BJ (cell line): ENCODE results near the gene ATG13. TPM values are rescaled to one million over a fixed set of nuclear protein-coding genes. Genes with fewer than 3 reads are reported as not detected.
A peak's percentile ranks its signal among the peaks of the same experiment; 100 is the strongest.
"Not testable (repeated sequence)": the region's sequence is repeated elsewhere in the genome, so short reads cannot be mapped to it uniquely, and the experiment has no call there.

Source experiments
- CTCF ChIA-PET: fragments of 350-600 bp; formaldehyde crosslinking; extraction: SDS; loops from one replicate; lab custom pipeline; 2021; ENCODE audit warnings: antibody characterized with exemption, inconsistent platforms; lab: Yijun Ruan, JAX
- POLR2A ChIA-PET: fragments of 300-600 bp; sonication (Branson Sonifier 250); formaldehyde crosslinking; extraction: SDS; loops from one replicate; lab custom pipeline; 2021; ENCODE audit warnings: antibody characterized with exemption; lab: Charles Lee
- DNase-seq: peaks from one replicate; pipeline ENCODE4 v3.0.0-alpha.2; 2011; ENCODE audit warnings: low read depth
- H3K27me3 ChIP-seq: 2 replicates; pipeline ENCODE4 v1.6.0; 2011; ENCODE audit warnings: low read length; ENCODE audit not compliant: control insufficient read depth, insufficient read depth
- H3K36me3 ChIP-seq: 2 replicates; pipeline ENCODE4 v1.5.1; 2011; ENCODE audit warnings: low read length; ENCODE audit not compliant: control insufficient read depth, insufficient read depth
- H3K4me3 ChIP-seq: 2 replicates; pipeline ENCODE4 v1.5.1; 2011; ENCODE audit warnings: low read depth, mild to moderate bottlenecking, control low read depth, low read length
- polyA plus RNA-seq: library from polyadenylated mRNA; depleted of rRNA; stranded (reverse); fragments of >200 nt; gene quantifications from 2 replicates; pipeline ENCODE4 v1.2.3, GENCODE V29; 2011
- TF ChIP-seq, protein P1 (sequence below): IDR thresholded peaks from 2 replicates; pipeline ENCODE4 v1.5.1; 2011; ENCODE audit warnings: low read depth, mild to moderate bottlenecking, control low read depth, inconsistent platforms, low read length, moderate library complexity; ENCODE audit not compliant: insufficient read depth

The ATG13 gene
- polyA plus RNA-seq, 1 experiment = 111 TPM

DNA sequence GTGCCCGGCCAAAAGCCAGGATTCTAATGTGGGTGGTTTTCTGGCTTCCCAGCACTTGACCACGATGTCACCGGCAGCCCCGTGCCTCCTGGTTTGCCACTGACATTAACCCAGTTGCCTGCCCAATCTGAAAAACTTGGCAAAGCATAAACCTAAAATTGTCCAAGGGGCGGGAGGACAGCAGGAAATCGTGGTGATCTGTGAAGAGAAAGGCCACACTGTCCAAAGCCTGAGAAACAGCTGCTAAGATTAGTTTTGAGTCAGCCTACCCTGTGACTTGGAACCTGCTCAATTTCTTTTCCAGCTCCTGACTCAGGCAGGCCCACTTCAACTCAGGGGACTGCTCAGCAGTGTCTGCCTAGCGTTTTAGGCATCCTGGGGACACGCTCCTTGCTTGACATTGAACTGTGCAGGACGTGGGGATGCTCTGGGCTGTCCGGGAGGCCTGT is 93.5 kb downstream of the ATG13 start:
- Histone ChIP-seq H3K36me3 (peaks cover 3% of the 10 kb centered on the region), H3K27me3 (no peaks in the 10 kb centered on the region), H3K4me3 (no peak overlapping the region)
- ChIA-PET CTCF (interaction anchor here (0.6 to 1.2 kb wide), 3 partner anchors 10 to 328 kb away, joined by 3 read pairs; partner anchors contain the start of genes ARHGAP1 and ZNF408), POLR2A (interaction anchor here (0.6 to 0.8 kb wide), 2 partner anchors 10 to 477 kb away, joined by 3 to 4 read pairs; partner anchors contain the start of genes ARHGAP1 and ZNF408)
- TF ChIP-seq, protein P1, sequence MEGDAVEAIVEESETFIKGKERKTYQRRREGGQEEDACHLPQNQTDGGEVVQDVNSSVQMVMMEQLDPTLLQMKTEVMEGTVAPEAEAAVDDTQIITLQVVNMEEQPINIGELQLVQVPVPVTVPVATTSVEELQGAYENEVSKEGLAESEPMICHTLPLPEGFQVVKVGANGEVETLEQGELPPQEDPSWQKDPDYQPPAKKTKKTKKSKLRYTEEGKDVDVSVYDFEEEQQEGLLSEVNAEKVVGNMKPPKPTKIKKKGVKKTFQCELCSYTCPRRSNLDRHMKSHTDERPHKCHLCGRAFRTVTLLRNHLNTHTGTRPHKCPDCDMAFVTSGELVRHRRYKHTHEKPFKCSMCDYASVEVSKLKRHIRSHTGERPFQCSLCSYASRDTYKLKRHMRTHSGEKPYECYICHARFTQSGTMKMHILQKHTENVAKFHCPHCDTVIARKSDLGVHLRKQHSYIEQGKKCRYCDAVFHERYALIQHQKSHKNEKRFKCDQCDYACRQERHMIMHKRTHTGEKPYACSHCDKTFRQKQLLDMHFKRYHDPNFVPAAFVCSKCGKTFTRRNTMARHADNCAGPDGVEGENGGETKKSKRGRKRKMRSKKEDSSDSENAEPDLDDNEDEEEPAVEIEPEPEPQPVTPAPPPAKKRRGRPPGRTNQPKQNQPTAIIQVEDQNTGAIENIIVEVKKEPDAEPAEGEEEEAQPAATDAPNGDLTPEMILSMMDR = no peak
- peak; percentile 88 for DNase-seq

DNA sequence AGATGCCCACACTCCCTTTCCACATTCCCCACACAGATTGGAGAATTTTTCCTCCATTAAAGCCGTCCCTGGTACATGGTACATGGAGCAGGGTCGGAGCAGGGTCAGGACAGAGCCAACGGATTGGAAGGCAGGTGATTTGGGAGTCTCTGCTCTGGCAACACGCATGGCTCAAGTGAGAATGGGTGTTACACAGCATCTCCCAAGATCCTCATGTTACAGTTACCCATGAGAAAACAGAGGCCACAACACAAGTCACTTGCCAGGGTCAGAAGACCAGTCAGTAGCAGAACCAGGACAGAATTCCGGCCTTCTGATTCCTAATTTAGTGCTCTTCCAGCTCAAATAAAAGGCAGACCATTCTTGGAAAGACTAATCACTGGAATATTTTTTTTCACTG is 94.0 kb downstream of the ATG13 start:
- H3K27me3 ChIP-seq = no peaks in the 10 kb centered on the region
- CTCF ChIA-PET = interaction anchor here (0.6 to 1.2 kb wide), 3 partner anchors 11 to 328 kb away, joined by 3 read pairs; partner anchors contain the start of genes ARHGAP1 and ZNF408
- no peak overlapping the region for H3K4me3 ChIP-seq
- POLR2A ChIA-PET = interaction anchor here (0.6 to 0.8 kb wide), 2 partner anchors 11 to 477 kb away, joined by 3 to 4 read pairs; partner anchors contain the start of genes ARHGAP1 and ZNF408
- DNase-seq = no peak
- H3K36me3 ChIP-seq = peaks cover 3% of the 10 kb centered on the region; the same call in 1 of the 2 replicates
- TF ChIP-seq, protein P1 = no peak

DNA sequence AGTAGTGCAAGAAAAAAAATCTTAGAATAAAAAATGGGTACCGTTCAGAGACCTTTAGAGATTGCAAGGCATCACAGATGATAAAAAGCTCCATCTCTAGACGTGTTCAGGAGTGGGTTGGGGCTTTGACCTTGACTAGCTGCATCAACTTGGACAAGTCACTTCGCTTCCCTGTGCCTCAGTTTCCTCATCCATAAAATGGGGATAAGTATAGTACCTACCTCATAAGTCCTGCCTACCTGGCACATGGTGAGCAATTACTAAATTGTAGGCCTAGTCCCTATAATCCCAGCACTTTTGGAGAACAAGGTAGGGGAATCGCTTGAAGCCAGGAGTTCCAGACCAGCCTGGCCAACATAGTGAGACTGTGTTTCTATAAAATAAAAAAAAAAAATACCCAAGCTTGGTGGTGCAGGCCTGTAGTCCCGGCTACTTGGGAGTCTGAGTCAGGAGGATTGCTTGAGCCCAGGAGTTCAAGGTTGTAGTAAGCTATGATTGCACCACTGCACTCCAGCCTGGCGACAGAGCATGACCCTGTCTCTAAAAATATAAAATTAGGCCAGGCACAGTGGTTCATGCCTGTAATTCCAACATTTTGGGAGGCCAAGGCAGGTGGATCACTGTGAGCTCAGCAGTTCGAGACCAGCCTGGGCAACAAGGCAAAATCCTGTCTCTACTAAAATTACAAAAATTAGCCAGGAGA is 95.7 kb downstream of the ATG13 start:
- peaks cover 1% of the 10 kb centered on the region; the same call in 1 of the 2 replicates for H3K36me3 ChIP-seq
- CTCF ChIA-PET = interaction anchor here (0.7 kb wide), 1 partner anchor 26 kb away, joined by 3 read pairs; no protein-coding TSS in a partner anchor
- TF ChIP-seq, protein P1 = no peak
- no peak for DNase-seq
- no peaks in the 10 kb centered on the region for H3K27me3 ChIP-seq
- POLR2A ChIA-PET = no interaction called here
- H3K4me3 ChIP-seq = no peak overlapping the region

DNA sequence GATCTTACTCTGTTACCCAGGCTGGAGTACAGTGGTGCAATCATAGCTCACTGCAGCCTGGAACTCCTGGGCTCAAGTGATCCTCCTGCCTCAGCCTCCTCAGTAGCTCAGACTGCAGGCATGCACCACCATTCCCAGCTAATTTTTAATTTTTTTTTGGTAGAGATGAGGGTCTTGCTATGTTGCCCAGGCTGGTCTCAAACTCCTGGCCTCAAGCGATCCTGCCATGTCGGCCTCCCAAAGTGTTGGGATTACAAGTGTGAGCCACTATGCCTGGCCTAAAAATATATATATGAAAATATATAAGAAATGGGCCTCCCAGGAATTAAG is 100.4 kb downstream of the ATG13 start:
- POLR2A ChIA-PET, DNase-seq, H3K27me3 ChIP-seq, H3K4me3 ChIP-seq, H3K36me3 ChIP-seq, CTCF ChIA-PET: not testable (repeated sequence)

DNA sequence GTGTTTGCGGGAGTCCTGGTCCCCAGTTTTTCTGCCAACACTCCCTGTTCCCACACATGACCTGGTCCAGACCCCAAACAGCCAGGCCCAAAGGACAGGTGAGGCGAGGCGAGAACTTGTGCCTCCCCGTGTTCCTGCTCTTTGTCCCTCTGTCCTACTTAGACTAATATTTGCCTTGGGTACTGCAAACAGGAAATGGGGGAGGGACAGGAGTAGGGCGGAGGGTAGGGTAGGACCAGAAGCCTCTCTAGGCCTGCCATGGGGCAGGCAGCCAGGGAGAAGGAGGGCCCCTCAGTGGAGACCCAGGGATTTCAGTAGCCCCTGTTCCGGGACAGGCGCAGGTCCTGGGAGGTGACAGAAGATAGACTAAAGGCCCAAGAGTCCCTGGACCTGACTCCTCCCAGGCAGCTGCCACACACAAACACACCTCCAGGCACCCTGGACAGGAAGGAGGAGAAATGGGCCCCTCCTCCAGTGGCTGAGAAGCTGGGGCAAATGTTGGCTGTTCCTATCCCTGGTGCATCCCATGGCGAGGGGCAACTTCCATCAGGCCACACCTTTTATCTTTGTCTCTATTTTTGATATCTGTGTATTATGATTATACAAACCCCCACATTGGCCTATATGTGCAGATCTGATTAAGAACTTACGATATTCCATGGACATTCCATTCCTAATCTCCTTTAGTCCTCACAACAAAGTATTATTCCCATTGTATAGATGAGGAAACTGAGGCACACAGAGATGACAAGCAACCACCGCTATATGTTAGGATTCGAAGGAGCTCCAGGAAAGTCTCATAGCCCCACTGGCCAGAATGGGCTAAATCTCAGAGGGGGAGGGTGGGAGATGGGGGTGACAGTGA is 101.0 kb downstream of the ATG13 start:
- CTCF ChIA-PET = no interaction called here
- H3K27me3 ChIP-seq = no peaks in the 10 kb centered on the region
- no peak for DNase-seq
- H3K36me3 ChIP-seq = no peaks in the 10 kb centered on the region
- H3K4me3 ChIP-seq = no peak overlapping the region
- TF ChIP-seq, protein P1 = no peak
- POLR2A ChIA-PET = no interaction called here
